Mesothelial cell of epicardium (in vitro differentiated cells): Measurements from ENCODE around the gene HPS5. TPM values are rescaled to one million over a fixed set of nuclear protein-coding genes. Genes with fewer than 3 reads are reported as not detected.

ENCODE experiments used
- DNase-seq, 2 experiments: peaks; one replicate each; pipeline ENCODE4 v3.0.0; 2021; ENCODE audit warnings: low spot score in 2 of 2; ENCODE audit not compliant: unreplicated experiment in 2 of 2
- H3K27ac Mint-ChIP-seq: 2 replicates; pipeline ENCODE4 v1.8.0; 2021; ENCODE audit warnings: mixed read lengths
- H3K27me3 Mint-ChIP-seq: 2 replicates; pipeline ENCODE4 v1.8.0; 2021; ENCODE audit warnings: low read depth, mixed read lengths
- H3K36me3 Mint-ChIP-seq: 2 replicates; pipeline ENCODE4 v1.8.0; 2021; ENCODE audit warnings: mixed read lengths
- H3K4me1 Mint-ChIP-seq: 2 replicates; pipeline ENCODE4 v1.8.0; 2021; ENCODE audit warnings: mixed read lengths
- H3K4me3 Mint-ChIP-seq: 2 replicates; pipeline ENCODE4 v1.8.0; 2021; ENCODE audit warnings: mild to moderate bottlenecking, moderate library complexity, mixed read lengths
- H3K9me3 Mint-ChIP-seq: 2 replicates; pipeline ENCODE4 v1.8.0; 2021; ENCODE audit warnings: mixed read lengths
- CTCF ChIP-seq: fragments of 200-600 bp; sonication (generic); IDR thresholded peaks from one replicate; pipeline ENCODE4 v1.5.0; 2021; ENCODE audit warnings: antibody characterized with exemption; ENCODE audit not compliant: unreplicated experiment
- total RNA-seq: library from RNA; stranded (reverse); gene quantifications from 3 replicates; pipeline ENCODE4 v1.2.1, GENCODE V29; 2021

Gene HPS5
- total RNA-seq, 1 donor from 2014 or later, result 21.4 TPM

GRCh38 chr11:18245396-18245795 is 76.5 kb downstream of the HPS5 start:
- Mint-ChIP-seq H3K27me3 (peaks cover 8% of the 10 kb centered on the region), H3K27ac (no peak overlapping the region), H3K36me3 (no peaks in the 10 kb centered on the region), H3K4me1 (no peaks in the 10 kb centered on the region), H3K4me3 (no peak overlapping the region), H3K9me3 (peaks cover 9% of the 10 kb centered on the region)
- no peak for TF ChIP-seq CTCF
- DNase-seq, result no peak

GRCh38 chr11:18243783-18244362 is 78.1 kb downstream of the HPS5 start:
- H3K4me1 Mint-ChIP-seq, result no peaks in the 10 kb centered on the region
- no peak overlapping the region for H3K4me3 Mint-ChIP-seq
- peaks cover 19% of the 10 kb centered on the region for H3K27me3 Mint-ChIP-seq
- no peak for DNase-seq
- no peak overlapping the region for H3K27ac Mint-ChIP-seq
- peak; percentile 73 for TF ChIP-seq CTCF
- H3K9me3 Mint-ChIP-seq, result peaks cover 9% of the 10 kb centered on the region
- no peaks in the 10 kb centered on the region for H3K36me3 Mint-ChIP-seq

- peaks cover 9% of the 10 kb centered on the region for H3K9me3 Mint-ChIP-seq
- no peak overlapping the region for H3K27ac Mint-ChIP-seq
- peaks cover 52% of the 10 kb centered on the region for H3K27me3 Mint-ChIP-seq
- DNase-seq, result no peak
- no peaks in the 10 kb centered on the region for H3K4me1 Mint-ChIP-seq
- H3K4me3 Mint-ChIP-seq, result no peak overlapping the region
- no peaks in the 10 kb centered on the region for H3K36me3 Mint-ChIP-seq
- no peak for TF ChIP-seq CTCF
Measured at GRCh38 chr11:18239655-18240054, 82.3 kb downstream of the HPS5 start.

GRCh38 chr11:18236664-18237356 is 85.1 kb downstream of the HPS5 start, which contains the start of gene SAA4:
Gene SAA4 (minus strand): TSS chr11:18236802. CDS start chr11:18235926, 876 bp downstream.
- TF ChIP-seq CTCF, result no peak
- Mint-ChIP-seq H3K36me3 (no peaks in the 10 kb centered on the region), H3K27ac (no peak within 1 kb of the TSS), H3K27me3 (peaks cover 56% of the 10 kb centered on the region), H3K4me1 (no peaks in the 10 kb centered on the region), H3K9me3 (no peaks in the 10 kb centered on the region), H3K4me3 (no peak within 1 kb of the TSS)
- no peak for DNase-seq

GRCh38 chr11:18235394-18236334 is 86.3 kb downstream of the HPS5 start:
- DNase-seq, result no peak
- H3K27me3 Mint-ChIP-seq, result peaks cover 50% of the 10 kb centered on the region
- H3K9me3 Mint-ChIP-seq, result no peaks in the 10 kb centered on the region
- no peaks in the 10 kb centered on the region for H3K36me3 Mint-ChIP-seq
- H3K4me3 Mint-ChIP-seq, result no peak overlapping the region
- no peak overlapping the region for H3K27ac Mint-ChIP-seq
- H3K4me1 Mint-ChIP-seq, result no peaks in the 10 kb centered on the region
- TF ChIP-seq CTCF, result no peak
